Tracheal epithelial cell (primary cell): ENCODE data around the gene PEX13. TPM values are rescaled to one million over a fixed set of nuclear protein-coding genes. Genes with fewer than 3 reads are reported as not detected.

ENCODE experiments used
- total RNA-seq: library from RNA; depleted of rRNA; stranded (reverse); fragments of >200 nt; gene quantifications from 2 replicates; pipeline ENCODE4 v1.2.1, GENCODE V29; 2014

Gene PEX13
- total RNA-seq, result 50.8 and 69.9 TPM in 2 replicates

GRCh38 chr2:61017556-61018317, at the start of gene PEX13, which contains the start of gene PUS10:
Gene PEX13, plus strand, starts transcription at chr2:61017720. Its CDS starts 40 bp downstream, at chr2:61017760.
Gene PUS10, minus strand, starts transcription at chr2:61018255. Its CDS starts 6,365 bp downstream, at chr2:61011890.

GRCh38 chr2:61065714-61066709, 48.5 kb downstream of the PEX13 start, which contains the start of gene SANBR:
Gene SANBR, plus strand, starts transcription at chr2:61065871. Its CDS starts 4,480 bp downstream, at chr2:61070351.

Other genes starting within 250 kb of the PEX13 start
- 8.7 and 12.1 TPM in 2 replicates for gene REL, start 136.1 kb upstream of the PEX13 start, total RNA-seq
- gene PUS10, start 535 bp downstream of the PEX13 start, total RNA-seq, result 2.2 and 7.5 TPM in 2 replicates
- gene SANBR, start 48.2 kb downstream of the PEX13 start, total RNA-seq, result 8.5 and 12.8 TPM in 2 replicates
- 4.1 and 7.9 TPM in 2 replicates for gene C2orf74, start 144.5 kb downstream of the PEX13 start, total RNA-seq